ENCODE measurements around the gene BMERB1.
"Not testable (repeated sequence)": the region's sequence is repeated elsewhere in the genome, so short reads cannot be mapped to it uniquely, and the experiment has no call there.

The BMERB1 gene

GRCh38 chr16:15523092-15523541 lies 88.7 kb downstream of the BMERB1 start:
- no peak for DNase-seq (ENCODE audit: low read depth, low spot score)

- no peak for DNase-seq (ENCODE audit: low read depth, low spot score)
Observed at GRCh38 chr16:15523939-15524338, 89.6 kb downstream of the BMERB1 start.

GRCh38 chr16:15524966-15525365 lies 90.6 kb downstream of the BMERB1 start:
- DNase-seq (ENCODE audit: low read depth, low spot score), result no peak

GRCh38 chr16:15526097-15526496 lies 91.7 kb downstream of the BMERB1 start:
- DNase-seq (ENCODE audit: low read depth, low spot score), result no peak

GRCh38 chr16:15526731-15527130 lies 92.3 kb downstream of the BMERB1 start:
- DNase-seq (ENCODE audit: low read depth, low spot score), result no peak

DNA sequence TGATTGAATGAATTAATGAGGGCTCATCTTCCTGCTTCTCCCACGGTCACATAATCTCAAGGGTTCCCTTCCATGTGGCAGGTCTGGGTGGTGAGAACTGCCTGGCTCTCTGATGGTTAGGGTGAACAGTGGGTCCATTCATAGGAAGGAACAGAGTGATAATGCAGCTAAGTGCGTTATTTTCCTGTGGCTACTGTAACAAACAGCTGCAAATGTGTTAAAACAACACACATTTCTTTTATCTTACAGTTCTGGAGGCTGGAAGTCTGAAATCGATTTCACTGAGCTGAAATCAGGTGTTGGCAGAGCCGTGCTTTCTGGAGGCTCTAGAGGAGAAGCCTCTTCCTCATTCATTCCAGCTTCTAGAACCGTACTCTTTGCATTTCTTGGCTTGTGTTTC lies 95.3 kb downstream of the BMERB1 start:
- DNase-seq (ENCODE audit: low read depth, low spot score), result no peak

DNA sequence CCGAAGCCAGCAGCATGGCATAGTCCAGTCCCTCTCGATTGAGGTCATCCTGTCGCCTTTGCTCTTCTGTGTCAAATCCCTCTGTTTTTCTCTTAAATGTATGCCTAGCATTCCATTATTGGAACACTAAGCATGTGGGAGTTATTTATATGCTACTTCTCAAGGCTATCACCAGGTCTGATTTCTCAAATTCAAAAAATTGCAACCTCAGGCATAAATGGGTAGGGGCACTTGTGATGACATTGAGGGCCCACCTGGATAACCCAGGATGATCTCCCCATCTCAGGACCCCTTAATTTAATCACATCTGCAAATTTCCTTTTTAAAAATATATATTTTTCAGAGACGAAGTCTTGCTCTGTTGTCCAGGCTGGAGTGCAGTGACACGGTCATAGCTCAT lies 95.7 kb downstream of the BMERB1 start:
- DNase-seq (ENCODE audit: low read depth, low spot score), result no peak

DNA sequence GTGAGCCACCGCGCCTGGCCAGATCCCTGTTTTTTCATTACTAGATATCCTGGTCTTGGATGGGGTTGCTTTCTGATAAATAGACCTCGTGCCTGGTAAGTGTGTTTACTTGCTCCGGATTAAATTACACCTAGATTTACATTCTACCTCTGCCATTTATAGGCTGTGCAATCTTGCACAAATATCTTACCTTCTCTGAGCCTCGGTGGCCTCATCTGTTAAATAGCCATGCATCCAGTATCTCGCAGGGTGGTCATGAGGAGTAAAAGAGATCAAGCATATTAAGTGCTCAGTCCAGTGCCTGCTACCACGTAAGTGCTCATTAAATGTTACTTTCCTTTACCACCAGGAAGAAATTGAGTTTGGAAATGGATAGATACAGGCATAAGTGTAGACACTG lies 98.4 kb downstream of the BMERB1 start:
- no peak for DNase-seq (ENCODE audit: low read depth, low spot score)

DNA sequence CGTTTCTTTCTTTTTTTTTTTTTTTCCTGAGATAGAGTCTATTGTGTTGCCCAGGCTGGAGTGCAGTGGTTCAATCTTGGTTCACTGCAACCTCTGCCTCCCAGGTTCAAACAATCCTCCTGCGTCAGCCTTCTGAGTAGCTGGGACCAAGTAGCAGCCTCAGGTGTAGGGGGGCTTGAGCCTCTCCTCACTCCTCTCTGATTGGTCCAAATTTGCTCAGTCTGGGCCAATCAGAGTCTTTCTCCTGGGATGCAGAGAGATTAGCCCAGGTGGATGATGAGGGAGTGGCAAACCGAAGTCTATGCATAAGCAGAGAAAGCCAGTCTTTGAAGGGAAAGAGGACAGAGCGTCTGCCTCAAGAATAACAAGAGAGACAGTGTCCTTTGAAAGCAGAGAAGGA lies 99.0 kb downstream of the BMERB1 start:
- no peak for DNase-seq (ENCODE audit: low read depth, low spot score)

DNA sequence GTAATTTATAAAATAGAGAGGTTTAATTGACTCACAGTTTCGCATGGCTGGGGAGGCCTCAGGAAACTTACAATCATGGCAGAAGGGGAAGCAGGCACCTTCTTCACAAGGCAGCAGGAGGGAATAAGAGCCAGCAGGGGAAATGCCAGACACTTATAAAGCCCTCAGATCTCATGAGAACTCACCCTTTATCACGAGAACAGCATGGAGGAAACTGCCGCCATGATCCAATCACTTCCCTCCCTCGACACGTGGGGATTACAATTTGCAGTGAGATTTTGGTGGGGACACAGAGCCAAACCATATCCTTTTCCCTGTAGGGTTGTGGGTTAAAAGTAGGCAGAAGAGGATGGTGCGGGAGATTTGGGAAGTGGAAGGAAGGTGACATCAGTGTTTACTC lies 101.4 kb downstream of the BMERB1 start:
- DNase-seq (ENCODE audit: low read depth, low spot score), result no peak

GRCh38 chr16:15536843-15537242 lies 102.5 kb downstream of the BMERB1 start:
- DNase-seq (ENCODE audit: low read depth, low spot score), result no peak

- DNase-seq (ENCODE audit: low read depth, low spot score), result no peak
Observed at GRCh38 chr16:15538507-15538906, 104.1 kb downstream of the BMERB1 start.

DNA sequence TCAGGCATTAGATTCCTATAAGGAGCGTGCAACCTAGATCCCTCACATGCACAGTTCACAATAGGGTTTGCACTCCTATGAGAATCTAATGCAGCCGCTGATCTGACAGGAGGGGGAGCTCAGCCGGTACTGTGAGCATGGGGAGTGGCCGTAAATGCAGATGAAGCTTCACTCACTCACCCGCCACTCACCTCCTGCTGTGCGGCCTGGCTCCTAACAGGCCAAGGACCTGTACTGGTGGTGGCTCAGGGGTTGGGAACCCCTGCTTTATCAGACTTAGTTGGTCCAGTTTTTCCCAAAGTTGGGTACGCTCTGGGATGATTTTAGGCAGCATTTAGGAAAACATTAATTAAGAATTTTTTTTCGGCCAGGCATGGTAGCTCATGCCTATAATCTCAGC lies 104.8 kb downstream of the BMERB1 start:
- no peak for DNase-seq (ENCODE audit: low read depth, low spot score)

DNA sequence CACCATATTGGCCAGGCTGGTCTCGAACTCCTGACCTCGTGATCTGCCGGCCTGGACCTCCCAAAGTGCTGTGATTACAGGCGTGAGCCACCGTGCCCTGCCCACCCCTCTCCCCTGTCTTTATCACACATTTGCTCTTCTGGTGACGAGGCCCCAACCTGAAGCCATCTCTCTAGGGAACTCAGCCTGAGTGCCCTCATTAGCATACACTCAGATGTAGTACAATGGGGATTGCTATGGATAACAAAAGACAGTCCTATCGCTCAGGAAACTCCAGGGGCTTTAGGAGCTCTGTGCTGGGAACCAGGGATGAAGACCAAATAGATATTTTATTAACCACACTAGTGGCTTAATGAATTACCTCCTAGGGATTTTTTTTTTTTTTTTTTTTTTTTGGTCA lies 107.9 kb downstream of the BMERB1 start:
- no peak for DNase-seq (ENCODE audit: low read depth, low spot score)

- no peak for DNase-seq (ENCODE audit: low read depth, low spot score)
Observed at GRCh38 chr16:15542734-15543347, 108.5 kb downstream of the BMERB1 start.

DNA sequence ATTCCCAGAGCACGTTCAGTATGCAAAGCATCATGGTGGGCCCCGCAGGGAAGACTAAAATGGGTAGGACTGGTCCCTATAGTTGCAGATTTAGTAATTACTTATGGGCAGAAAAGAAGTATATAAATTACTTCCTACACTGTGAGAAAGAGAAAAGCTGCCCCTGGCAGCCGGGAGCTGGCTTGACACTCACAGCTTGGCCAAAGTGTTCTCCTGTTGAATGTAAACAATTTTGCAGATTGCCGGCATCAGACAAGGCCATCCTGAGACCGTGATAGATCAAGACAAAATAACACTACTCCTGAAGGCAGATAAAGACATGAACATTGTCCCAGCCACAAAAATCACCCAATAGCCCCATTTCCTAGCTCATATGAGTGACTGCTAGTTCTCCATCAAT lies 110.0 kb downstream of the BMERB1 start:
- DNase-seq (ENCODE audit: low read depth, low spot score), result no peak

DNA sequence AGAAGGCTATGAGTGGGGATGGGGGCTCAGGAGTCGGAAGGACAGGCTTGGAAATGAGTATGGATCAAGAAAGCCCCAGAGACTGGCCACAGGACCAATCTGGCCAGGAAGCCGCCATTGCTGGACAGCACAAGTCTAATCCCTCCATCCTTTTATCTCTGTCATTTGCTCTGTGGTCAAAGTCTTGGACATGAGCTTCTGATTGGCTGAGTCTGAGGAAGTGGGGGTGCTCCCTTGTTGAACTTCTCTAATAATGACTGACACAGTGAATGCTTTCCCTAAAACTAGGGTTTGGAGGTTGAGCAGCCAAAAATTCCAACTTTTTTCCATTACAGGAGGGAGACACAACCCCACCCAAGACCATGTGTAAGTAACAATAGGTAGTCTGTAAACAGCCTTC lies 111.2 kb downstream of the BMERB1 start:
- DNase-seq (ENCODE audit: low read depth, low spot score), result no peak

DNA sequence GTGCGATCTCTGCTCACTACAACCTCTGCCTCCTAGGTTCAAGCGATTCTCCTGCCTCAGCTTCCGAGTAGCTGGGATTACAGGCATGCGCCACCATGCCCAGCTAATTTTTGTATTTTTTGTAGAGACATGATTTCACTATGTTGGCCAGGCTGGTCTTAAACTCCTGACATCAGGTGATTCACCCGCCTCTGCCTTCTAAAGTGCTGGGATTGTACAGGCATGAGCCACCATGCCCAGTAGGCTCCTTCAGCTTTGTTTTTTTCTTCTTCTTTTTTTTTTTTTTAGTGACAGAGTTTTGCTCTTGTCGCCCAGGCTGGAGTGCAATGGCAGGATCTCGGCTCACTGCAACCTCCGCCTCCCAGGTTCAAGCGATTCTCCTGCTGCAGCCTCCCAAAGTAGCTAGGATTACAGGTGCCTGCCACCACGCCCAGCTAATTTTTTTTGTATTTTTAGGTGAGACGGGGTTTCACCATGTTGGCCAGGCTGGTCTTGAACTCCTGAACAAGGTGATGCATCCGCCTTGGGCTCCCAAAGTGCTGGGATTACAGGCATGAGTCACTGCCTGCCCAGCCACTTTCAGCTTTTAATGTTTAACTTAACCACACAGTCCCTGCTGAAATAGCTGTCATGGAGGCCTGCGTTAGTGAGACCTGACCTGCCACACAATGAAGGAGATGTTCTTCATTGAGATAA lies 112.8 kb downstream of the BMERB1 start:
- not testable (repeated sequence) for DNase-seq (ENCODE audit: low read depth, low spot score)

- DNase-seq (ENCODE audit: low read depth, low spot score), result no peak
Observed at GRCh38 chr16:15547768-15548096, 113.3 kb downstream of the BMERB1 start.

- DNase-seq (ENCODE audit: low read depth, low spot score), result no peak
Observed at GRCh38 chr16:15548482-15548891, 114.1 kb downstream of the BMERB1 start.

- no peak for DNase-seq (ENCODE audit: low read depth, low spot score)
Observed at GRCh38 chr16:15552507-15552906, 118.1 kb downstream of the BMERB1 start.

DNA sequence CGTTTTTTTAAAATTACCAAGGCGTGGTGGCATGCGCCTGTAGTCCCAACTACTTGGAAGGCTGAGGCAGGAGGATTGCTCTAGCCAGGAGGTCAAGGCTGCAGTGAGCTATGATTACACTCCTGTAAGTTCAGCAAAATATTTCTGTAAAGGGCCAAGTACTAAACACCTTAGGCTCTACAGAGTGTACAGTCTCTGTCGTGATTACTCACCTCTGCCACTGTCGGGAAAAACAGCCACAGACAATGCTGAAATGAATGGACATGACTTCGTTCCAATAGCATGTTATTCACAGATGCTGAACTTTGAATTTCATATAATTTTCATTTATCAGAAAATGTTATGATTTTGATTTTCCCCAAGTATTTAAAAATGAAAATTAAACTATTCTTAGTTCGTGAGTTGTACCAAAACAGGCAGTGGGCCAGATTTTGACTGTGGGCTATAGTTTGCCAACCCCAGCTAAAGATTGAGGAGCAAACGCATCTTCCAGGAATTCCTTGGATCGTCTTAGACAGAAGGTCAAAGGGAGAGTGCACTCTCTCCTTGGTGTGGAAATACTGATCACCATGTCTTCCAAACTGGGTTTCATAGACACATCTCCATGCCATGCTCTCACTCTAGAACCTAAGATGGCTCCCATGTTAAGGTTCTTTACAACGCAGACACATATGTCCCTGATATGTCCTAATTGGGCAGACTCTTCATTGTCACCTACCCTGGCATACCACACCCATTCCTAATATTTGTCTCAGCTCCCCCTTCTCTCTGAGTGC lies 119.1 kb downstream of the BMERB1 start:
- DNase-seq (ENCODE audit: low read depth, low spot score), result no peak

- DNase-seq (ENCODE audit: low read depth, low spot score), result no peak
Observed at GRCh38 chr16:15556130-15556529, 121.7 kb downstream of the BMERB1 start.

Data from iPS DF 19.7 (cell line).